IMR-90 (cell line): ENCODE results near the gene GALNT17. TPM values are rescaled to one million over a fixed set of nuclear protein-coding genes. Genes with fewer than 3 reads are reported as not detected.

ENCODE experiments used
- ATAC-seq: fragments of 200-7000 bp; cut with Tn5 transposase; 2 replicates; pipeline ENCODE4 v1.9.1; 2020; ENCODE audit warnings: low read depth, mild to moderate bottlenecking, moderate library complexity
- BruUV-seq: library from RNA; stranded (reverse); fragments of 400-500 nt; replicated peaks from 2 replicates; lab custom pipeline; 2021; lab: Mats Ljungman, UMichigan
- CTCF ChIA-PET: fragments of 300-600 bp; formaldehyde crosslinking; extraction: SDS; loops from one replicate; lab custom pipeline; 2021; ENCODE audit warnings: antibody characterized with exemption; lab: Yijun Ruan, JAX
- POLR2A ChIA-PET: fragments of 300-600 bp; sonication (Branson Sonifier 250); formaldehyde crosslinking; loops from one replicate; lab custom pipeline; 2022; ENCODE audit warnings: antibody characterized with exemption; ENCODE audit not compliant: unreplicated experiment; lab: Charles Lee
- DNase-seq: peaks from one replicate; pipeline ENCODE4 v3.0.0; 2013
- H2AFZ ChIP-seq: replicated peaks from 2 replicates; pipeline ENCODE3; 2013; ENCODE audit warnings: low read length, mild to moderate bottlenecking; ENCODE audit not compliant: poor library complexity
- H2AK5ac ChIP-seq: 2 replicates; pipeline ENCODE4 v1.6.1; 2013; ENCODE audit warnings: low read depth, low read length, inconsistent platforms
- H2AK9ac ChIP-seq: replicated peaks from 2 replicates; pipeline ENCODE3; 2013; ENCODE audit warnings: mild to moderate bottlenecking, low read depth, low read length, moderate library complexity; ENCODE audit not compliant: poor library complexity
- H2BK120ac ChIP-seq: 2 replicates; pipeline ENCODE4 v1.6.1; 2013; ENCODE audit warnings: low read depth, low read length, inconsistent platforms
- H2BK15ac ChIP-seq: 3 replicates; pipeline ENCODE4 v1.6.1; 2013; ENCODE audit warnings: low read depth, low read length, inconsistent platforms
- H2BK20ac ChIP-seq: 2 replicates; pipeline ENCODE4 v1.6.1; 2013; ENCODE audit warnings: low read depth, mild to moderate bottlenecking, inconsistent platforms, low read length, moderate library complexity
- H2BK5ac ChIP-seq: 2 replicates; pipeline ENCODE4 v1.6.1; 2013; ENCODE audit warnings: mild to moderate bottlenecking, low read depth, low read length, inconsistent platforms; ENCODE audit not compliant: poor library complexity, severe bottlenecking
- H3K14ac ChIP-seq: replicated peaks from 2 replicates; pipeline ENCODE4 v1.6.1; 2013; ENCODE audit warnings: low read depth, low read length, inconsistent platforms
- H3K18ac ChIP-seq: 2 replicates; pipeline ENCODE4 v1.6.1; 2013; ENCODE audit warnings: low read depth, low read length, control low read depth
- H3K23ac ChIP-seq: 2 replicates; pipeline ENCODE4 v1.6.1; 2013; ENCODE audit warnings: low read depth, low read length, inconsistent platforms
- H3K27ac ChIP-seq: 2 replicates; pipeline ENCODE4 v1.5.1; 2013; ENCODE audit warnings: mild to moderate bottlenecking, control low read depth, low read length; ENCODE audit not compliant: insufficient read depth
- H3K27me3 ChIP-seq: 2 replicates; pipeline ENCODE4 v1.6.1; 2013; ENCODE audit warnings: low read length; ENCODE audit not compliant: control insufficient read depth, insufficient read depth
- H3K36me3 ChIP-seq: 2 replicates; pipeline ENCODE4 v1.6.1; 2013; ENCODE audit warnings: low read length, mixed read lengths; ENCODE audit not compliant: control insufficient read depth, insufficient read depth
- H3K4ac ChIP-seq: 2 replicates; pipeline ENCODE4 v1.6.1; 2013; ENCODE audit warnings: low read depth, low read length, inconsistent platforms
- H3K4me1 ChIP-seq: 2 replicates; pipeline ENCODE4 v1.6.1; 2013; ENCODE audit warnings: low read length, mixed read lengths; ENCODE audit not compliant: control insufficient read depth, insufficient read depth
- H3K4me2 ChIP-seq: 2 replicates; pipeline ENCODE4 v1.6.1; 2013; ENCODE audit warnings: low read depth, mild to moderate bottlenecking, control low read depth, low read length, moderate library complexity
- H3K4me3 ChIP-seq: 2 replicates; pipeline ENCODE4 v1.5.1; 2013; ENCODE audit warnings: low read depth, mild to moderate bottlenecking, control low read depth, low read length, moderate library complexity; ENCODE audit not compliant: insufficient read depth
- H3K56ac ChIP-seq: 2 replicates; pipeline ENCODE4 v1.6.1; 2013; ENCODE audit warnings: low read length, inconsistent platforms; ENCODE audit not compliant: insufficient read depth; ENCODE audit errors: extremely low read depth
- H3K79me1 ChIP-seq, 2 experiments: 2 replicates each; pipeline ENCODE4 v1.6.1; 2013; ENCODE audit warnings: low read length in 2 of 2, inconsistent platforms in 1 of 2, low read depth in 1 of 2
- H3K9ac ChIP-seq: 2 replicates; pipeline ENCODE4 v1.6.1; 2013; ENCODE audit warnings: low read depth, low read length, control low read depth
- H3K9me1 ChIP-seq: 2 replicates; pipeline ENCODE4 v1.6.1; 2013; ENCODE audit warnings: low read length, inconsistent platforms; ENCODE audit not compliant: insufficient read depth
- H3K9me3 ChIP-seq: 2 replicates; pipeline ENCODE4 v1.6.1; 2013; ENCODE audit warnings: low read length; ENCODE audit not compliant: control insufficient read depth, insufficient read depth
- H4K20me1 ChIP-seq: 2 replicates; pipeline ENCODE4 v1.6.1; 2013; ENCODE audit warnings: low read length, inconsistent platforms; ENCODE audit not compliant: insufficient read depth
- H4K5ac ChIP-seq: 2 replicates; pipeline ENCODE4 v1.6.1; 2013; ENCODE audit warnings: mild to moderate bottlenecking, low read depth, low read length, control low read depth
- H4K8ac ChIP-seq, 2 experiments: 2 replicates each; pipeline ENCODE4 v1.6.1; 2013; ENCODE audit warnings: low read depth in 2 of 2, low read length in 2 of 2, control low read depth in 1 of 2, inconsistent platforms in 1 of 2
- H4K91ac ChIP-seq: 2 replicates; pipeline ENCODE4 v1.6.1; 2013; ENCODE audit warnings: low read depth, low read length, inconsistent platforms; ENCODE audit not compliant: insufficient read depth
- POLR2A ChIP-seq: IDR thresholded peaks from 2 replicates; pipeline ENCODE4 v1.6.1; 2012; ENCODE audit warnings: mild to moderate bottlenecking, low read depth, low read length
- RCOR1 ChIP-seq: IDR thresholded peaks from 2 replicates; pipeline ENCODE4 v1.6.1; 2012; ENCODE audit warnings: mild to moderate bottlenecking, low read length, improper control_type of control experiment; ENCODE audit not compliant: insufficient replicate concordance
- WGBS, 2 experiments: methylation state at CpG; one replicate each; pipeline versions ENCODE4 v1.1.5 to v1.1.7; 2013; ENCODE audit warnings: missing lambda C conversion rate in 2 of 2; ENCODE audit not compliant: insufficient read length in 1 of 2; ENCODE audit errors: extremely low coverage in 2 of 2; 5-methylcytosine and 5-hydroxymethylcytosine counted together
- dilution Hi-C: fragments of 300-500 bp; cut with HindIII; formaldehyde crosslinking; loops from one replicate; pipeline ENCODE4 v1.14.3; 2018; ENCODE audit warnings: low sequenced_read_pairs; ENCODE audit not compliant: unreplicated experiment
- in situ Hi-C: fragments of 300-500 bp; cut with MboI; formaldehyde crosslinking; loops from 3 replicates; pipeline ENCODE4 v1.14.3; 2019; ENCODE audit warnings: low sequenced_read_pairs, inconsistent platforms, mixed read lengths
- intact Hi-C: fragments of 100-400 bp; cut with micrococcal nuclease; formaldehyde crosslinking; loops from 2 replicates; pipeline ENCODE4 v1.10.0; 2022
- polyA plus RNA-seq, 3 experiments: library from polyadenylated mRNA; depleted of rRNA; stranded (reverse); fragments of >200 nt; gene quantifications; 2 replicates each; pipeline ENCODE4 v1.2.3, GENCODE V29; 2012; ENCODE audit warnings: low replicate concordance in 1 of 3
- total RNA-seq: library from RNA; depleted of rRNA; stranded (reverse); fragments of >200 nt; gene quantifications from 2 replicates; pipeline ENCODE4 v1.2.3, GENCODE V29; 2012
- TF ChIP-seq, protein P1 (sequence below): fragments of 150-350 bp; IDR thresholded peaks from 2 replicates; pipeline ENCODE4 v1.6.1; 2017; ENCODE audit warnings: mild to moderate bottlenecking, antibody characterized with exemption, low read length, low read depth
- TF ChIP-seq, protein P2 (sequence below): fragments of 150-350 bp; IDR thresholded peaks from 2 replicates; pipeline ENCODE4 v1.6.1; 2016; ENCODE audit warnings: low read depth, mild to moderate bottlenecking, low read length, moderate library complexity, borderline replicate concordance

The GALNT17 gene
- total and polyA plus RNA-seq, 2 of the 4 experiments (the other 2 are of a cell fraction): not detected

DNA sequence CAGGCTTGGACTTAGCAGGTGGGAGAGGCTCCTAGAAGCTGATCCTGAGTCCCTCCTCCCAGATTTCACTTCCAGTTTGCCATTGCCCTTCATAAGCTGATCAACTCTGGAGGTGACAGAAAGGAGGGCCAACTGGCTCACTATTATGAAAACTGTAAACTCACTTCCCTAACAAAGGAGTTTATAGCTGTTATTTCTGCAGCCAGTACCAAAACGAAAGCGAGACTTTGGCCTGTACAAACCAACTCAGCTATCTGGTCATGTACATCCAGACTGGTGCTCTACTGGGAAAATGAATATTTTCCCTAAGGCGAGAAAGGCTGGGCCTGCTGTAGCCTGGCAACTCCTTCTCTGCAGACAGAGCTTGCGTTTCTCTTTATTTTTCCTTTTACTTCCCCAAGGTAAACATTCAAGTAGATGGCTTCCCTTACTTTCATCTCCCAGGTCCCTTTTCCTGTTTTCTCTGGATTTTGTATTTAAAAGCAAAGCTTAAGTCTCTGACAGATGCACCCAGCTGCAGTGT lies 54.7 kb downstream of the GALNT17 start:
- no peak overlapping the region for H3K18ac ChIP-seq
- H3K14ac ChIP-seq: no peak overlapping the region
- no peaks in the 10 kb centered on the region for H3K9me1 ChIP-seq
- POLR2A ChIA-PET: no interaction called here
- dilution Hi-C loops (no loop called here), in situ Hi-C loops (no loop called here), intact Hi-C loops (no loop called here)
- TF ChIP-seq RCOR1 (no peak), POLR2A (no peak)
- TF ChIP-seq, protein P1, sequence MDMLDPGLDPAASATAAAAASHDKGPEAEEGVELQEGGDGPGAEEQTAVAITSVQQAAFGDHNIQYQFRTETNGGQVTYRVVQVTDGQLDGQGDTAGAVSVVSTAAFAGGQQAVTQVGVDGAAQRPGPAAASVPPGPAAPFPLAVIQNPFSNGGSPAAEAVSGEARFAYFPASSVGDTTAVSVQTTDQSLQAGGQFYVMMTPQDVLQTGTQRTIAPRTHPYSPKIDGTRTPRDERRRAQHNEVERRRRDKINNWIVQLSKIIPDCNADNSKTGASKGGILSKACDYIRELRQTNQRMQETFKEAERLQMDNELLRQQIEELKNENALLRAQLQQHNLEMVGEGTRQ: no peak
- TF ChIP-seq, protein P2, sequence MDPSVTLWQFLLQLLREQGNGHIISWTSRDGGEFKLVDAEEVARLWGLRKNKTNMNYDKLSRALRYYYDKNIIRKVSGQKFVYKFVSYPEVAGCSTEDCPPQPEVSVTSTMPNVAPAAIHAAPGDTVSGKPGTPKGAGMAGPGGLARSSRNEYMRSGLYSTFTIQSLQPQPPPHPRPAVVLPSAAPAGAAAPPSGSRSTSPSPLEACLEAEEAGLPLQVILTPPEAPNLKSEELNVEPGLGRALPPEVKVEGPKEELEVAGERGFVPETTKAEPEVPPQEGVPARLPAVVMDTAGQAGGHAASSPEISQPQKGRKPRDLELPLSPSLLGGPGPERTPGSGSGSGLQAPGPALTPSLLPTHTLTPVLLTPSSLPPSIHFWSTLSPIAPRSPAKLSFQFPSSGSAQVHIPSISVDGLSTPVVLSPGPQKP: no peak
- no peak overlapping the region for H3K27ac ChIP-seq
- no peak overlapping the region for H4K91ac ChIP-seq
- peaks cover 18% of the 10 kb centered on the region for H3K9me3 ChIP-seq
- ATAC-seq (no peak), DNase-seq (no peak)
- H3K56ac ChIP-seq: no peak overlapping the region
- no peak overlapping the region for H2AK5ac ChIP-seq
- CTCF ChIA-PET: no interaction called here
- no peak overlapping the region for H3K4me3 ChIP-seq
- no peak overlapping the region for H3K4me2 ChIP-seq
- no peaks in the 10 kb centered on the region for H3K4me1 ChIP-seq
- H2AK9ac ChIP-seq: no peak overlapping the region
- H4K8ac ChIP-seq: no peak overlapping the region
- no peak overlapping the region for H2BK120ac ChIP-seq
- no CpG with 5 or more reads among the region's 4 CpGs for WGBS, 2 experiments
- no peak overlapping the region for H3K4ac ChIP-seq
- BruUV-seq: no TSS peak
- H4K20me1 ChIP-seq: no peaks in the 10 kb centered on the region
- no peaks in the 10 kb centered on the region for H3K79me1 ChIP-seq
- H3K36me3 ChIP-seq: no peaks in the 10 kb centered on the region
- H2BK15ac ChIP-seq: no peak overlapping the region
- no peak overlapping the region for H4K5ac ChIP-seq
- no peak overlapping the region for H3K9ac ChIP-seq
- H3K23ac ChIP-seq: no peak overlapping the region
- H3K27me3 ChIP-seq: no peaks in the 10 kb centered on the region
- H2BK20ac ChIP-seq: no peak overlapping the region
- no peak overlapping the region for H2AFZ ChIP-seq
- no peak overlapping the region for H2BK5ac ChIP-seq
